Sciatic nerve (tissue), 2 donors: ENCODE data around the gene PRR5. TPM values are rescaled to one million over a fixed set of nuclear protein-coding genes. Genes with fewer than 3 reads are reported as not detected.
"Not testable (repeated sequence)": the region's sequence is repeated elsewhere in the genome, so short reads cannot be mapped to it uniquely, and the experiment has no call there.

Experiments used
- ATAC-seq: fragments of 200-7000 bp; cut with Tn5 transposase; one replicate; pipeline ENCODE4 v1.9.1; 2020; ENCODE audit warnings: mild to moderate bottlenecking, moderate library complexity
- DNase-seq: peaks from one replicate; pipeline ENCODE4 v3.0.0-alpha.2; 2020; ENCODE audit warnings: low spot score
- intact Hi-C: fragments of 100-400 bp; cut with DNase I; formaldehyde crosslinking; loops from one replicate; pipeline ENCODE4 v1.14.2; 2022
- total RNA-seq: library from RNA; stranded (reverse); fragmentation: NEBNext Ultra II Directional; extraction: Animal tissue kit (Norgen Biotek cat#: 25700); gene quantifications from one replicate; pipeline ENCODE4 v1.2.1, GENCODE V29; 2021
- donor health status: DM: no; HTN: no; CAD: no.
- donor health status: DM: no; HTN: no; CAD: no.

The PRR5 gene
- total RNA-seq, 1 donor from 2014 or later, result 33.7 TPM

GRCh38 chr22:44670220-44670988 is 31.6 kb upstream of the PRR5 start:
- DNase-seq (no peak), ATAC-seq (no peak)
- intact Hi-C loops, result no loop called here

DNA sequence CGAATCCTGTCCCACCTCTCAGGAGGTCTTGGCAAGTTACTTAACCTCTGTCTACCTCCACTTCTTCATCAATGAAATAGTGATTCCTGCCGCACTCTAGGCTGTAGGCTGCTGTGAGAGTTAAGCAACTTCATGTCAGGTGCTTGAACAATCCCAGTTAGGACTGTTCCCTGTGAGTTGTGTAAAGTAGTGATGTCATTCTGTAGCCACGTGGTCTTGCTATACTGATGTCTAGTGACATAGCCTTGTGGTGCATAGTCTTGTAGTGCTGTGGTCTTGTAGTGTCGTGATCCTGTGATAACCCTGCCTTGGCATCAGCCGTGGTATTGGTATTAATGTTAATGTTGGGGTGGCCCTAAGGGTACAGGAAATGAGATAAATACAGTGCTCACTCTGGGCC is 30.3 kb upstream of the PRR5 start:
- ATAC-seq, result peak; percentile 29
- intact Hi-C loops, result no loop called here
- DNase-seq, result no peak

DNA sequence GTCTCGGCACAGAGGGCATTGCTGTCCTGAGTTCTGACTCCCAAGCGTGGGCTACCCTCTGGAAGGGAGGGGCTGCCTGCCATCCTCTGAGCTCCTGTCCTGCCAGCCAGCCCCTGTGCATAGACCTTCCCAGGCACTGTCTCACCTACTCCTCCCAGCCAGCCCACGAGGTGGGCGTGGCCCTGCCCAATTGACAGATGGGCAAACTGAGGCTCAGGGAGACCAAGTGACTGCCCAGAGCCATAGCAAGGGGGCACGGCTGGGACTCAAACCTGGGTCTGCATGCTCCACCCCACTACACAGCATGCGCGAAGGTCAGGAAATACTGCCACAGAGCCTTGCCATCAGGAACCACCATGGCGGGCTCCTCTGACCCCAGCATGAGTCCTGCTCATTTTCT is 29.4 kb upstream of the PRR5 start:
- intact Hi-C loops, result no loop called here
- DNase-seq, result no peak

DNA sequence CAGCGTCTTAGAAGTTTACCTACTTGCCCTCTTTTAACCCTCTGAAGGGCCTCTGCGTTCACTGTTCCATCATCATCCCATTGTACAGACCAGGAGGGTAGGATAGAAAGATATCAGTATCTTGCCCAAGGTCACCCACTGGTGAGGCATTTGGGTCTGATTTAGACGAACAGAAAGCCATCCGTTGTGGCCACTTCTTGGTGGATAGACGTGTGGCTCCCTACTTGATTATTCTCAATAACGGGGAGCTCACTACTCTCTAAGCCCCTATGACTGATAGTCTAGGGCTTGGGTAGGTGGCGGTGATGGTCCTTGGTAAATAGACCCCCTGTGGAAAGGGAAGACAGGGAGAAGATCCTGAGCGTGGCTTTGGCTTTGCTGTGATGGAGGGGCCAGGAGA is 28.6 kb upstream of the PRR5 start:
- no peak for ATAC-seq
- no peak for DNase-seq
- intact Hi-C loops, result no loop called here

More for the DNA sequence above, 29.4 kb upstream of the PRR5 start:
- no peak for ATAC-seq

- intact Hi-C loops, DNase-seq, ATAC-seq: not testable (repeated sequence)
Observed at GRCh38 chr22:44676066-44676440, 26.0 kb upstream of the PRR5 start.

GRCh38 chr22:44676441-44677352 is 25.3 kb upstream of the PRR5 start:
- no peak for DNase-seq
- intact Hi-C loops, result no loop called here
- ATAC-seq, result peak; percentile 18

- no peak for ATAC-seq
- no peak for DNase-seq
- intact Hi-C loops, result no loop called here
Observed at GRCh38 chr22:44677353-44677840, 24.6 kb upstream of the PRR5 start.

GRCh38 chr22:44677871-44678555 is 24.0 kb upstream of the PRR5 start:
- DNase-seq, result no peak
- ATAC-seq, result no peak
- intact Hi-C loops, result no loop called here

DNA sequence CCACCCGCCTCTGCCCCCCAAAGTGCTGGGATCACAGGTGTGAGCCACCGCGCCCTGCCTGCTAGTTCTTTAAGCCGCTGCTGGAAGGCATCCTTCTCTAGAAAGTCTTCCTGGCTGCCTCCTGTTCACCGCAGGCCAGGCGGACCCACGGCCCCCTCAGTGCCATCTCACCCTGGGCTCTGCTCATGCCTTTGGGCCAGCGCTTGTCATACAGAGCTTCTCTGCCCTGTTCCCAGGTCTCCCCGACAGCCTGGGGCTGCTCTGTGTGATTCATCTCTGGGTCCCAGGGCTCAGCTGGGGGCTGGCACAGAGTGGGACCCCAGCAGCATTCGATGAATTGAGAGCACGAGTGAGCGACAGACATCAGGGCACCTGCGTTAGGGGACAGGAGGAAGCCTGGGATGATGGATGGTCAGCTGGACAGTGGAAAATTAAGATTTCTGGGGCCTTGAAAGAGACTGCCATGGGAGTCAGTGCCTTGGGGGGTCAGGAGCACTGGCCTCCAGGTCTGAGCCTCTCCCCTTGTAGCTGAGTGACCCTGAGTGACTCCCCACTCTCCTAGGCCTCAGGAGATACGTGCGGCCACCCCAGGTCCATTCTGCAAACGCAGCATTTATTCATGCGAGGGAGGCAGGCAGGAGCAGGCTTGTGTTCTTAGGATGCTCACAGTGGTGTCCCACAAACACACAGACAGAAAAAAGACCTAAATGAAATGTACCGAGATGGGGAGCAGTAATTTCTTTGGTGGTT is 23.3 kb upstream of the PRR5 start:
- no peak for ATAC-seq
- intact Hi-C loops, result no loop called here
- DNase-seq, result no peak

GRCh38 chr22:44679306-44679647 is 22.7 kb upstream of the PRR5 start:
- DNase-seq, ATAC-seq, intact Hi-C loops: not testable (repeated sequence)

DNA sequence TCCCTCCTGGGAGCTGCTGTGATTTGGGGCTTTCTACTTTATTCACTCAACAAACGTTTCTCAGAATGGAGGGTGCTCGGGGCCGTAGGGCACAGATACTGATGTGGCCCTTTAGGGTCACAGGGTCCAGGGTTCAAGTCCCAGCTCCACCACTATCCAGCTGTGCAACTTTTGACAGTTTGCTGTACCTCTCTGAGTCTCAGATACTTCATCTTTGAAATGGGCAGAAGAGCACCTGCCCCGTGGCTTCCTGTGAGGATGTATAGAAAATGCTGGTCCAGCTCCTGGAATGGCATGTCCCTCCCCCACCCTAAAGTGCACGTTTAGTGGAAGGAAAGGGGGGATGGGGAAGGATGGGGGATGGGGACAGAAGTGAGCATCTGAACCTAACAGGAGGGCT is 21.9 kb upstream of the PRR5 start:
- ATAC-seq (no peak), DNase-seq (no peak)
- intact Hi-C loops, result no loop called here

DNA sequence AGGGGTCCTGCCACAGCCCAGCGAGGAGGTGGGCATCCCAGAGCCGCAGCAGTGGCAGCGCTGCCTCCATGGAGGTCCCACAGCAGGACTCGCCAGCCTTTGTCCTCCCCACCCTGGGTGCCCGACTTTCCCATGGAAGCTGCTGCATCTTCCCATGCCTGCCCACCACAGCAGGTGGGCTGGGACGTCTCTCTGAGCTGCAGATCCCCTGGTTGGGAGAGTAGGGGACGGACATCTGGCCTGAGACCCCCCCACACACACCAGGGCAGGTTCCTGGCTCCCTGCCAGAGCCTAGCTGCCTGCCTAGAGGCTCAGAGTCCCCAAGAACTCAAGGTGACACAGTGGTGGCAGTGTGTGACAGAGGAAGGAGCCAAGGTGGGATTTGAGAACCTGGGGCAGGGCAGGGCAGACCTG is 21.5 kb upstream of the PRR5 start:
- intact Hi-C loops, result no loop called here
- DNase-seq (no peak), ATAC-seq (no peak)

DNA sequence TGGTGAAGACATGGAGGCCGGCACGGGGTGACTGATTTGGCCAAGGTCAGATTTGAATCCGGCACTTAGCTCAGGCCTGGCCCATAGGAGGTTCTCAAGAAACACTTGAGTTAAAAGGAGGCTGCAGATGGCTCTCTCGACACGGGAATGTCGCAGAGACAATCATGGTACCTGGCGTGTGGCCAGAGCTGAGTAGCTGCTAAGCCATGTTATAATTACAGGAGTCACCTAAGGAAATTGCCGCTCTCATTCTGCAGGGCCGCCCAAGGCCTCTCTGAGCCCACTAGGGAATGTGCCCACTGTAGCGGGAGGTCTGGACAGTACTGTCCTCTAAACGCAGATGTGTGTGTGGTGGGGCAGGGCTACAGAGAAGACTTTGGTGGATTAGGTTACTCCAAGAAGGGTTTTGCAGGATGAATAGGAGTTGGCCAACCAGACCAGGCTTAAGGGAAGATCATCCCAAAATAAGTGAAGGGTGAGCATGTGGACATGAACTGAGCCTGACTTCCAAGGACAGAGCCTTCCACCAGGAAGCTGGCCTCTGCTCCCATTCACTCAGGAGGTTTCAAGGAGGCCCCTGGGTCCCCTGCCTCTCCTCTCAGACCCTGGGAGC is 19.3 kb upstream of the PRR5 start:
- no peak for DNase-seq
- no peak for ATAC-seq
- intact Hi-C loops, result no loop called here

DNA sequence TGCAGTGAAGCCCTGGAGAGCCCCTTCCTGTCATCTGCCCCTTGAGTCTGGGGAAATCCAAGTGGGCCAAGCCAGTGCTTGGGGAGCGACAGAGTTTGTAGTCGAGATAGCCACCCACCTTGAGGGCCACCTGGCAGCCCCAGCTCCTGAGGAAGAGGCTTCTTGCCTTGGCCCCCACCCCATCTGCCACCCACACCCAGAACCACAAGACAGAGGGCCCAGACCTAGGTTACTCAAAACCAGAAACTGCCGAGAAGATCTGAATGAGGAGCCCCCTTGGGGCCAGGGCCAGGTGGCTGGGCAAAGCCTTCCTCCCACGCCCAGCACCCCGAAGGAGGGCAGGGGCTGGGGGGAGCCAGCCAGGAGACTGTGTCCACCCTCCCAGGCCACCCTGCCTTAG is 18.8 kb upstream of the PRR5 start:
- DNase-seq, result no peak
- ATAC-seq, result no peak
- intact Hi-C loops, result no loop called here

- intact Hi-C loops, result no loop called here
- DNase-seq (no peak), ATAC-seq (no peak)
Observed at GRCh38 chr22:44683881-44684280, 18.1 kb upstream of the PRR5 start.

GRCh38 chr22:44684506-44685383 is 17.3 kb upstream of the PRR5 start:
- intact Hi-C loops, result no loop called here
- ATAC-seq (peak; percentile 85), DNase-seq (peak; percentile 84)

- intact Hi-C loops, result no loop called here
- DNase-seq, result no peak
- peak; percentile 48 for ATAC-seq
Observed at GRCh38 chr22:44685384-44686056, 16.5 kb upstream of the PRR5 start.
